HepG2 (cell line): ENCODE results near the gene INAFM1. TPM values are rescaled to one million over a fixed set of nuclear protein-coding genes. Genes with fewer than 3 reads are reported as not detected.
A peak's percentile ranks its signal among the peaks of the same experiment; 100 is the strongest.

Experiments
- ATAC-seq: fragments of 200-7000 bp; cut with Tn5 transposase; 3 replicates; pipeline ENCODE4 v1.9.1; 2020; ENCODE audit warnings: mild to moderate bottlenecking, moderate library complexity
- BruUV-seq: library from RNA; stranded (reverse); fragments of 400-500 nt; replicated peaks from 2 replicates; lab custom pipeline; 2021; lab: Mats Ljungman, UMichigan
- CTCF ChIA-PET: fragments of 300-600 bp; formaldehyde crosslinking; extraction: SDS; loops from one replicate; lab custom pipeline; 2021; ENCODE audit warnings: low total read pairs, inconsistent platforms, low intra/inter-chr PET ratio; lab: Yijun Ruan, JAX
- POLR2A ChIA-PET: fragments of 350-600 bp; sonication (Branson Sonifier 250); formaldehyde crosslinking; loops from one replicate; lab custom pipeline; 2020; ENCODE audit warnings: antibody characterized with exemption, inconsistent platforms; lab: Yijun Ruan, JAX
- DNase-seq: peaks from one replicate; pipeline ENCODE4 v3.0.0-alpha.2; 2015; ENCODE audit warnings: low spot score
- FAIRE-seq: peaks from 3 replicates; lab custom pipeline; 2011; peaks lifted over from hg19 to GRCh38; lab: Jason Lieb, UNC
- H2AFZ ChIP-seq: one replicate; pipeline ENCODE4 v1.6.1; 2011; ENCODE audit warnings: low read length, inconsistent platforms
- H3K27ac ChIP-seq: fragments of 300-600 bp; 3 replicates; pipeline ENCODE4 v1.8.0; 2011; ENCODE audit warnings: mixed run types, mild to moderate bottlenecking, mixed read lengths, low read length, inconsistent platforms; ENCODE audit not compliant: insufficient read depth; ENCODE audit errors: extremely low read length
- H3K27me3 ChIP-seq, 2 experiments: fragments of 200-600 bp in 1 of 2; 2 replicates in 1 of 2; 3 replicates in 1 of 2; pipeline versions ENCODE4 v1.6.0 to v1.8.0; 2011; ENCODE audit warnings: low read length in 2 of 2, mild to moderate bottlenecking in 2 of 2, moderate library complexity in 2 of 2, inconsistent platforms in 1 of 2; ENCODE audit not compliant: insufficient read depth in 2 of 2, control insufficient read depth in 1 of 2
- H3K36me3 ChIP-seq, 2 experiments: fragments of 200-600 bp in 1 of 2; replicated peaks in 1 of 2; 2 replicates in 1 of 2; 3 replicates in 1 of 2; pipeline versions ENCODE4 v1.5.1 to v1.8.0; 2011; ENCODE audit warnings: low read length in 2 of 2, inconsistent platforms in 1 of 2; ENCODE audit not compliant: insufficient read depth in 2 of 2, control insufficient read depth in 1 of 2
- H3K4me1 ChIP-seq: 2 replicates; pipeline ENCODE4 v1.5.1; 2012; ENCODE audit warnings: low read length, inconsistent platforms; ENCODE audit not compliant: insufficient read depth
- H3K4me2 ChIP-seq: 2 replicates; pipeline ENCODE4 v1.6.0; 2011; ENCODE audit warnings: low read depth, low read length, inconsistent platforms
- H3K4me3 ChIP-seq, 3 experiments: fragments of 200-600 bp in 1 of 3; sonication (generic), shearing (Covaris generic) in 1 of 3; replicated peaks in 1 of 3; 2 replicates each; pipeline ENCODE4 v1.5.1; 2011 to 2016; ENCODE audit warnings: low read length in 3 of 3, inconsistent platforms in 2 of 3, low read depth in 2 of 3, mild to moderate bottlenecking in 2 of 3, control low read depth in 1 of 3, mixed read lengths in 1 of 3; ENCODE audit not compliant: insufficient read depth in 1 of 3
- H3K79me2 ChIP-seq: one replicate; pipeline ENCODE4 v1.6.1; 2011; ENCODE audit warnings: low read length, inconsistent platforms; ENCODE audit not compliant: insufficient read depth
- H3K9ac ChIP-seq: 2 replicates; pipeline ENCODE4 v1.6.0; 2011; ENCODE audit warnings: mild to moderate bottlenecking, low read depth, low read length, inconsistent platforms; ENCODE audit not compliant: insufficient read depth
- H3K9me3 ChIP-seq: 2 replicates; pipeline ENCODE4 v1.5.1; 2012; ENCODE audit warnings: mild to moderate bottlenecking, low read length
- H4K20me1 ChIP-seq: 2 replicates; pipeline ENCODE4 v1.6.0; 2011; ENCODE audit warnings: inconsistent platforms, mild to moderate bottlenecking, low read length, moderate library complexity; ENCODE audit not compliant: insufficient read depth
- CEBPB ChIP-seq: IDR thresholded peaks from 2 replicates; pipeline ENCODE4 v1.6.1; 2011; ENCODE audit warnings: low read depth, low read length, improper control_type of control experiment, borderline replicate concordance
- GTF2F1 ChIP-seq: fragments of 150-350 bp; IDR thresholded peaks from 2 replicates; pipeline ENCODE4 v1.6.1; 2014; ENCODE audit warnings: low read length
- HDAC1 ChIP-seq: sonication (generic); formaldehyde crosslinking; IDR thresholded peaks from 2 replicates; pipeline ENCODE4 v1.5.1; 2020; ENCODE audit warnings: mild to moderate bottlenecking, missing genetic modification reagents
- NFIB ChIP-seq: sonication (generic); formaldehyde crosslinking; IDR thresholded peaks from 2 replicates; pipeline ENCODE4 v1.9.0; 2021; ENCODE audit warnings: missing genetic modification reagents, mild to moderate bottlenecking, borderline replicate concordance
- RXRB ChIP-seq: IDR thresholded peaks from 2 replicates; pipeline ENCODE4 v1.6.1; 2016; ENCODE audit warnings: borderline replicate concordance, missing genetic modification reagents, missing compliant biosample characterization
- SALL1 ChIP-seq: sonication (generic); formaldehyde crosslinking; IDR thresholded peaks from 2 replicates; pipeline ENCODE4 v1.8.0; 2022; ENCODE audit warnings: mild to moderate bottlenecking, missing genetic modification reagents
- SMC3 ChIP-seq: IDR thresholded peaks from 2 replicates; pipeline ENCODE4 v1.6.1; 2011; ENCODE audit warnings: low read length, improper control_type of control experiment
- SOX13 ChIP-seq, 3 experiments: fragments of 450-650 bp in 1 of 3; sonication (generic) in 1 of 3; formaldehyde crosslinking in 1 of 3; IDR thresholded peaks in 2 of 3; conservative IDR thresholded peaks in 1 of 3; 2 replicates each; pipeline versions ENCODE4 v1.5.0 to v1.6.1; 2016 to 2020; ENCODE audit warnings: antibody characterized with exemption in 1 of 3, mild to moderate bottlenecking in 1 of 3, missing compliant biosample characterization in 1 of 3, missing genetic modification reagents in 1 of 3, moderate library complexity in 1 of 3
- SOX6 ChIP-seq, 2 experiments: fragments of 450-650 bp in 1 of 2; sonication (generic) in 1 of 2; formaldehyde crosslinking in 1 of 2; IDR thresholded peaks; 2 replicates each; pipeline versions ENCODE4 v1.4.0 to v1.6.1; 2017 to 2020; ENCODE audit warnings: antibody characterized with exemption in 1 of 2, mild to moderate bottlenecking in 1 of 2, missing genetic modification reagents in 1 of 2
- TRIM24 ChIP-seq: sonication (generic); formaldehyde crosslinking; IDR thresholded peaks from 2 replicates; pipeline ENCODE4 v1.8.0; 2022; ENCODE audit warnings: mild to moderate bottlenecking, missing genetic modification reagents
- ZFP36 ChIP-seq: fragments of 150-350 bp; IDR thresholded peaks from 2 replicates; pipeline ENCODE4 v1.6.1; 2018; ENCODE audit warnings: borderline replicate concordance, low read length, low read depth; ENCODE audit not compliant: partially characterized antibody
- ZNF280D ChIP-seq: sonication (generic); formaldehyde crosslinking; IDR thresholded peaks from 2 replicates; pipeline ENCODE4 v1.5.1; 2020; ENCODE audit warnings: mild to moderate bottlenecking, missing genetic modification reagents
- ZNF713 ChIP-seq: sonication (generic); formaldehyde crosslinking; IDR thresholded peaks from 2 replicates; pipeline ENCODE4 v1.4.0; 2020; ENCODE audit warnings: mild to moderate bottlenecking, missing genetic modification reagents
- ZNF724P ChIP-seq: sonication (generic); formaldehyde crosslinking; IDR thresholded peaks from 2 replicates; pipeline ENCODE4 v1.8.0; 2022; ENCODE audit warnings: missing genetic modification reagents, borderline replicate concordance
- ZNF83 ChIP-seq: sonication (generic); formaldehyde crosslinking; IDR thresholded peaks from 2 replicates; pipeline ENCODE4 v1.4.0; 2020; ENCODE audit warnings: missing genetic modification reagents, mild to moderate bottlenecking, borderline replicate concordance
- ZNF891 ChIP-seq: sonication (generic); formaldehyde crosslinking; IDR thresholded peaks from 2 replicates; pipeline ENCODE4 v1.5.0; 2020; ENCODE audit warnings: mild to moderate bottlenecking, missing genetic modification reagents
- WGBS: methylation state at CpG from one replicate; pipeline ENCODE4 v1.1.6; 2017; ENCODE audit warnings: low lambda C conversion rate; 5-methylcytosine and 5-hydroxymethylcytosine counted together
- in situ Hi-C: cut with HindIII; loops from 2 replicates; pipeline ENCODE4 v1.10.0; 2017; ENCODE audit warnings: low pct_unique_long_range_greater_than_20kb; ENCODE audit not compliant: extremely low pct_ligation_motif_present
- intact Hi-C: fragments of 100-400 bp; cut with micrococcal nuclease; formaldehyde crosslinking; loops from one replicate; pipeline ENCODE4 v1.10.0; 2022; ENCODE audit not compliant: unreplicated experiment
- polyA plus RNA-seq, 8 experiments: library from polyadenylated mRNA; depleted of rRNA in 3 of 8; stranded (reverse) in 7 of 8; unstranded in 1 of 8; fragments of >200 nt; fragmentation: Illumina TruSeq in 4 of 8; extraction: Trizol in 4 of 8; gene quantifications; 2 replicates each; pipeline versions ENCODE4 v1.2.1 to v1.2.3, GENCODE V29; 2011 to 2016; ENCODE audit warnings: low read depth in 4 of 8, missing spikeins in 1 of 8, mixed read lengths in 1 of 8; ENCODE audit not compliant: insufficient read depth in 1 of 8
- total RNA-seq, 5 experiments: library from RNA; depleted of rRNA; stranded (reverse); fragments of >200 nt; fragmentation: Illumina TruSeq; extraction: Trizol; gene quantifications; 2 replicates each; pipeline ENCODE4 v1.2.3, GENCODE V29; 2016; ENCODE audit warnings: low read depth in 1 of 5

INAFM1 gene
- total and polyA plus RNA-seq, 2 of the 13 experiments (the other 11 are each of a cell fraction or from before 2014, with no cell fraction given): 0.88 to 1.9 TPM

- peak; percentile 34 for TF ChIP-seq ZNF891 (CRISPR knock-in tag)
Measured at GRCh38 chr19:47229676-47230053, 45.0 kb upstream of the INAFM1 start (continued).

GRCh38 chr19:47230054-47230920 is 44.4 kb upstream of the INAFM1 start:
- no peak for ATAC-seq
- FAIRE-seq: no peak
- TF ChIP-seq NFIB: no peak
- TF ChIP-seq HDAC1: no peak
- no peak for TF ChIP-seq TRIM24 (CRISPR knock-in tag)
- no peak for TF ChIP-seq RXRB (CRISPR knock-in tag)
- TF ChIP-seq SMC3: no peak
- no peak for TF ChIP-seq SOX13 (IDR thresholded peaks at IDR 0.05)
- 0 out of 4 replicates have a peak, but pooled peaks of 1 of the 2 experiments have one; percentile 2 for TF ChIP-seq SOX13 (CRISPR knock-in tag; conservative IDR thresholded peaks at IDR 0.05 in 1 of 2, IDR thresholded peaks at IDR 0.05 in 1 of 2)
- no peak for TF ChIP-seq ZNF83 (CRISPR knock-in tag)
- no peak for TF ChIP-seq ZNF280D (CRISPR knock-in tag)
- peak; percentile 89 for TF ChIP-seq ZFP36
- TF ChIP-seq ZNF713 (CRISPR knock-in tag): no peak
- peak; percentile 50; the same call in 1 of the 2 replicates for TF ChIP-seq SALL1
- no peak for TF ChIP-seq ZNF724P (CRISPR knock-in tag)
- TF ChIP-seq GTF2F1: no peak
- no peak for TF ChIP-seq CEBPB
- no peak for TF ChIP-seq SOX6 (IDR thresholded peaks at IDR 0.05)
- no peak for TF ChIP-seq SOX6 (CRISPR knock-in tag; IDR thresholded peaks at IDR 0.05)

More at GRCh38 chr19:47230054-47230920, 44.4 kb upstream of the INAFM1 start:
- Histone ChIP-seq H2AFZ (no peak overlapping the region), H3K27ac (peak overlapping the region; percentile 93), H3K4me1 (peaks cover 40% of the 10 kb centered on the region), H3K36me3 (peaks cover 0 to 1% of the 10 kb centered on the region in 2 experiments; a peak in 2 of 5 replicates), H3K79me2 (peaks cover 21% of the 10 kb centered on the region), H3K4me3 (peak overlapping the region; percentile 94 to 100 (median 95)), H3K4me2 (peak overlapping the region; percentile 94), H3K27me3 (peaks cover 0 to 4% of the 10 kb centered on the region in 2 experiments; a peak in 1 of 5 replicates), H4K20me1 (peaks cover 20% of the 10 kb centered on the region), H3K9me3 (no peaks in the 10 kb centered on the region), H3K9ac (peak overlapping the region; percentile 99)
- in situ Hi-C loops (no loop called here), intact Hi-C loops (no loop called here)
- CTCF ChIA-PET: interaction anchor here (2.5 kb wide), 1 partner anchor 14 kb away, joined by 13 read pairs; no protein-coding TSS in a partner anchor
- no TSS peak for BruUV-seq
- DNase-seq: peak; percentile 32
- POLR2A ChIA-PET: no interaction called here
- WGBS: 0% methylated on average over 7 of the region's 84 CpGs
